OCI-LY7 (cell line): ENCODE data around the gene GMEB2. TPM values are rescaled to one million over a fixed set of nuclear protein-coding genes. Genes with fewer than 3 reads are reported as not detected.

Source experiments
- BruUV-seq: library from RNA; stranded (reverse); fragments of 400-500 nt; replicated peaks from 2 replicates; lab custom pipeline; 2021; lab: Mats Ljungman, UMichigan
- CTCF ChIA-PET: fragments of 300-600 bp; sonication (Branson Sonifier 250); formaldehyde crosslinking; loops from one replicate; lab custom pipeline; 2022; ENCODE audit warnings: antibody characterized with exemption; ENCODE audit not compliant: unreplicated experiment; lab: Charles Lee
- POLR2A ChIA-PET: fragments of 300-600 bp; sonication (Branson Sonifier 250); formaldehyde crosslinking; loops from one replicate; lab custom pipeline; 2022; ENCODE audit warnings: antibody characterized with exemption; lab: Charles Lee
- DNase-seq: peaks from one replicate; pipeline ENCODE4 v3.0.0-alpha.2; 2015; ENCODE audit warnings: low spot score
- H2AFZ ChIP-seq: fragments of 200-600 bp; sonication (generic), shearing (Covaris generic); 2 replicates; pipeline ENCODE4 v1.6.1; 2014; ENCODE audit warnings: mild to moderate bottlenecking, antibody characterized with exemption, low read length, moderate library complexity
- H3K27ac ChIP-seq: fragments of 200-600 bp; sonication (generic); 2 replicates; pipeline ENCODE4 v1.5.1; 2014; ENCODE audit warnings: mixed run types, low read depth, mild to moderate bottlenecking, moderate library complexity, low read length, inconsistent platforms; ENCODE audit not compliant: poor library complexity, severe bottlenecking
- H3K36me3 ChIP-seq: fragments of 200-600 bp; sonication (generic); 2 replicates; pipeline ENCODE4 v1.6.1; 2014; ENCODE audit warnings: mild to moderate bottlenecking, antibody characterized with exemption, low read length, moderate library complexity, mixed read lengths; ENCODE audit not compliant: insufficient read depth
- H3K4me1 ChIP-seq: fragments of 200-600 bp; sonication (generic); 2 replicates; pipeline ENCODE4 v1.5.1; 2014; ENCODE audit warnings: mild to moderate bottlenecking, low read length; ENCODE audit not compliant: insufficient read depth, poor library complexity, severe bottlenecking
- H3K4me2 ChIP-seq: fragments of 200-600 bp; sonication (generic); 2 replicates; pipeline ENCODE4 v1.6.1; 2014; ENCODE audit warnings: mild to moderate bottlenecking, low read length
- H3K4me3 ChIP-seq: fragments of 200-600 bp; sonication (generic); 2 replicates; pipeline ENCODE4 v1.5.1; 2014; ENCODE audit warnings: mild to moderate bottlenecking, low read depth, low read length; ENCODE audit not compliant: poor library complexity, severe bottlenecking
- H3K79me2 ChIP-seq: fragments of 200-600 bp; sonication (generic); 2 replicates; pipeline ENCODE4 v1.6.1; 2016; ENCODE audit warnings: low read depth, mild to moderate bottlenecking, low read length, moderate library complexity, mixed read lengths; ENCODE audit not compliant: insufficient read depth
- H3K9me2 ChIP-seq: fragments of 200-600 bp; sonication (generic); 2 replicates; pipeline ENCODE4 v1.6.1; 2016; ENCODE audit warnings: mild to moderate bottlenecking, low read length, mixed read lengths; ENCODE audit not compliant: insufficient read depth
- H3K9me3 ChIP-seq: fragments of 200-600 bp; sonication (generic); 2 replicates; pipeline ENCODE4 v1.6.1; 2014; ENCODE audit warnings: mild to moderate bottlenecking, mixed run types, low read length, mixed read lengths
- H4K20me1 ChIP-seq: fragments of 200-600 bp; sonication (generic); 2 replicates; pipeline ENCODE4 v1.6.1; 2014; ENCODE audit warnings: mild to moderate bottlenecking, antibody characterized with exemption, low read length, moderate library complexity, mixed read lengths; ENCODE audit not compliant: insufficient read depth
- EZH2phosphoT487 ChIP-seq: fragments of 200-600 bp; sonication (generic); IDR thresholded peaks from 2 replicates; pipeline ENCODE4 v1.6.1; 2018; ENCODE audit warnings: low read depth, borderline replicate concordance, mild to moderate bottlenecking, mixed run types, antibody characterized with exemption, low read length, moderate library complexity, mixed read lengths
- intact Hi-C: fragments of 100-400 bp; cut with micrococcal nuclease; formaldehyde crosslinking; loops from one replicate; pipeline ENCODE4 v1.10.0; 2022; ENCODE audit not compliant: unreplicated experiment
- total RNA-seq, 2 experiments: library from RNA; depleted of rRNA in 1 of 2; stranded (reverse); fragments of >200 nt in 1 of 2; shearing (Covaris generic) in 1 of 2; gene quantifications; 2 replicates each; pipeline ENCODE4 v1.2.3, GENCODE V29; 2014 to 2022
- TF ChIP-seq, protein P1 (sequence below): fragments of 200-600 bp; sonication (generic); conservative IDR thresholded peaks from 2 replicates; pipeline ENCODE4 v1.5.1; 2014; ENCODE audit warnings: mild to moderate bottlenecking, antibody characterized with exemption, low read length, moderate library complexity, mixed read lengths

The GMEB2 gene
- total RNA-seq, 2 experiments from 2014 or later: 15.6 TPM

DNA sequence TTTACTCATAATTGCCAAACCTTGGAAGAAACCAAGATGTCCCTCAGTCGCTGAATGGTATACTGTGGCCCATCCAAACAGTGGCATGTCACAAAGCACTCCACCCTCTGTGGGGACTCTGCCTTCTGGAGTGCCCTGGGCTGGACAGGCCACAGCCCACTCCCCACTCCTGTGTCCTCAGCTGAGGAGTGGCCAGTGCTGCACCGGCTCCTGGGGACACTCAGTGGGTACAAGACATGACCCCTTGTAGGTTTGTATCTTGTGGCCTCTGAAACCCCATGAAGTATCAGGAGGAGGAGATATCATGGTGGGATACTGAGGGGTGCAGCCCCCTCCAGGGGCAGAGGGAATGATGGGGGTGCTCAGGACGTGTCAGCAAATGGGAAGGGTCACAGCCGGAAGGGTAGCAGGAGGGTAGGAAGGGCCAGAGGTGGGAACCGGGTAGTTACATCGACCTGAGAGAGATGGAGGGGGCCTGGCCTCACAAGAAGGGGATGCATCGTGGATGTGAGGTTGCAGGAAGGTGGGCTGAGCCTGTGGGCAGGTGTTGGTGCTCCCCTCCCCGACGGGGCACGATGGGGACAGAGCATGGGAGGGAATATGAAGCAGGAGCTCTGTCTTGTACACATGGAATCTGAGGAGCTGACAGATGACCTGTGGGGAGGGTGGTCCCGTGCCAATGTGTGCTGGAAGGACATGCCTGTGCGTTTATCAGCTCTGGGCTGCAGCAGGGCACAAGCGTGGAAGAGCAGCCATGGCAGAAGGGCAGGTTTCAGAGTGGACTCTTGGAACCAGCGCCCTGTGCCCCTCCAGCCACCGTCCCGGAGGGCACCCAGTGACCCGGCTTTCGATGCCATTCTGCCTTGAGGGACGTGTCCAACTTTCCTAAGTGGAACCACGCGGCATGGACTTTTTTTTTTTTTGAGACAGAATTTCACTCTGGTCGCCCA lies 41.0 kb downstream of the GMEB2 start:
- H3K27ac ChIP-seq: no peak overlapping the region
- DNase-seq: no peak
- no peak for TF ChIP-seq EZH2phosphoT487
- TF ChIP-seq, protein P1, sequence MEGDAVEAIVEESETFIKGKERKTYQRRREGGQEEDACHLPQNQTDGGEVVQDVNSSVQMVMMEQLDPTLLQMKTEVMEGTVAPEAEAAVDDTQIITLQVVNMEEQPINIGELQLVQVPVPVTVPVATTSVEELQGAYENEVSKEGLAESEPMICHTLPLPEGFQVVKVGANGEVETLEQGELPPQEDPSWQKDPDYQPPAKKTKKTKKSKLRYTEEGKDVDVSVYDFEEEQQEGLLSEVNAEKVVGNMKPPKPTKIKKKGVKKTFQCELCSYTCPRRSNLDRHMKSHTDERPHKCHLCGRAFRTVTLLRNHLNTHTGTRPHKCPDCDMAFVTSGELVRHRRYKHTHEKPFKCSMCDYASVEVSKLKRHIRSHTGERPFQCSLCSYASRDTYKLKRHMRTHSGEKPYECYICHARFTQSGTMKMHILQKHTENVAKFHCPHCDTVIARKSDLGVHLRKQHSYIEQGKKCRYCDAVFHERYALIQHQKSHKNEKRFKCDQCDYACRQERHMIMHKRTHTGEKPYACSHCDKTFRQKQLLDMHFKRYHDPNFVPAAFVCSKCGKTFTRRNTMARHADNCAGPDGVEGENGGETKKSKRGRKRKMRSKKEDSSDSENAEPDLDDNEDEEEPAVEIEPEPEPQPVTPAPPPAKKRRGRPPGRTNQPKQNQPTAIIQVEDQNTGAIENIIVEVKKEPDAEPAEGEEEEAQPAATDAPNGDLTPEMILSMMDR: no peak
- H3K4me2 ChIP-seq: no peak overlapping the region
- H3K9me2 ChIP-seq: no peaks in the 10 kb centered on the region
- H3K36me3 ChIP-seq: peaks cover 13% of the 10 kb centered on the region; the same call in 1 of the 2 replicates
- no peaks in the 10 kb centered on the region for H3K9me3 ChIP-seq
- H4K20me1 ChIP-seq: no peaks in the 10 kb centered on the region
- H3K79me2 ChIP-seq: no peaks in the 10 kb centered on the region
- H3K4me3 ChIP-seq: no peak overlapping the region
- ChIA-PET CTCF (no interaction called here), POLR2A (no interaction called here)
- H3K4me1 ChIP-seq: no peaks in the 10 kb centered on the region
- no peak overlapping the region for H2AFZ ChIP-seq
- no TSS peak for BruUV-seq
- intact Hi-C loops: no loop called here

DNA sequence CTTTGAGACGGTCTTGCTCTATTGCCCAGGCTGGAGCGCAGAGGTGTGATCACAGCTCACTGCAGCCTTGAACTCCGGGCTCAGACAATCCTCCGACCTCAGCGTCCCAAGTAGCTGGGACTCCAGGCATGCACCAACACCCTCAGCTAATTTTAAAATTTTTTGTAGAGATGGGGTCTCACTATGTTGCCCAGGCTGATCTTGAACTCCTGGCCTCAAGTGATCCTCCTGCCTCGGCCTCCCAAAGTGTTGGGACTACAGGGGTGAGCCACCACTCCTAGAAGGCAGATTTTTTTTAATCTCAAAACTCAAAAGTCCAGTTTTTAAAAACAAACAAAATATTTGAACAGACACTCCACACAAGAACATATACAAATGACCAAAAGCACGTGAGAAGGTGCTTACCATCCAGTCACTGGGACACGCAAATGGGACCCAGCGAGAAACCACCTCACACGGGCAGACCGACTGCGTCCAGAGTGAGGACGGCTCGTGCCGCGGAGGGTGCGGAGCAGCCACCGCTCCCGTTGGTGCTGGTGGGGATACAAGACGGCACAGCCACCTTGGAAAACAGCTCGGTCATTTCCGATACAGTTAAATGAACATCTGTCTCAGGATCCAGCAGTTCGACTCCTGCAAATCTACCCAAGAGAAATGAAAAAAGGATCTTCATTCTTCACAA lies 44.4 kb downstream of the GMEB2 start:
- H3K36me3 ChIP-seq: no peaks in the 10 kb centered on the region
- H3K4me3 ChIP-seq: no peak overlapping the region
- H3K4me1 ChIP-seq: no peaks in the 10 kb centered on the region
- no peaks in the 10 kb centered on the region for H4K20me1 ChIP-seq
- POLR2A ChIA-PET: no interaction called here
- BruUV-seq: no TSS peak
- H2AFZ ChIP-seq: no peak overlapping the region
- TF ChIP-seq EZH2phosphoT487: no peak
- TF ChIP-seq, protein P1: no peak
- intact Hi-C loops: no loop called here
- no peak overlapping the region for H3K27ac ChIP-seq
- H3K4me2 ChIP-seq: no peak overlapping the region
- H3K9me3 ChIP-seq: no peaks in the 10 kb centered on the region
- no peak for DNase-seq
- no peaks in the 10 kb centered on the region for H3K9me2 ChIP-seq
- H3K79me2 ChIP-seq: no peaks in the 10 kb centered on the region
- CTCF ChIA-PET: no interaction called here
